ENCODE results near the gene GALNT11.
"Not testable (repeated sequence)": the region's sequence is repeated elsewhere in the genome, so short reads cannot be mapped to it uniquely, and the experiment has no call there.

GALNT11 gene

DNA sequence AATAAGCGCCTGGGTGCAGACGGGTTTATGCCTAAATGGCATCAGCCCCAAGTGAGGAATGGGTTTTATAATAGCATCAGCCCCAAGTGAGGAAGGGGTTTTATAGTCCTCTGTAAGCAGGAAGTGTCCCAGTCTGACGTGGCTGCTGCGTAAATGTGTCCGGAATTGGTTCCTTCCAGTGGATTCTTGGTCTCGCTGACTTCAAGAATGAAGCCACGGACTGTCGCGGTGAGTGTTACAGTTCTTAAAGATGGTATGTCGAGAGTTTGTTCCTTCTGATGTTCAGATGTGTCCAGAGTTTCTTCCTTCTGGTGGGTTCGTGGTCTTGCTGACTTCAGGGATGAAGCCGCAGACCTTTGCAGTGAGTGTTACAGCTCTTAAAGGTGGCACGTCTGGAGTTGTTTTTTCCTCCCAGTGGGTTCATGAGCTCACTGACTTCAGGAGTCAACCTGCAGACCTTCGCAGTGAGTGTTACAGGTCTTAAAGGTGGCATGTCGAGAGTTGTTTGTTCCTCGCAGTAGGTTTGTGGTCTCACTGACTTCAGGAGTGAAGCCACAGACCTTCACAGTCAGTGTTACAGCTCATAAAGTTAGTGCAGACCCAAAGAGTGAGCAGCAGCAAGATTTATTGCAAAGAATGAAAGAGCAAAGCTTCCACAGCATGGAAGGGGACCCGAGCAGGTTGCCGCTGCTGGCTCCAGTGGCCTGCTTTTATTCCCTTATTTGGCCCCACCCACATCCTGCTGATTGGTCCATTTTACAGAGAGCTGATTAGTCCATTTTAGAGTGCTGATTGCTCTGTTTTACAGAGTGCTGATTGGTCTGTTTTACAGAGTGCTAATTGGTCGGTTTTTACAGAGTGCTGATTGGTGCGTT, 2.3 kb downstream of the GALNT11 start:
- not testable (repeated sequence) for DNase-seq

DNA sequence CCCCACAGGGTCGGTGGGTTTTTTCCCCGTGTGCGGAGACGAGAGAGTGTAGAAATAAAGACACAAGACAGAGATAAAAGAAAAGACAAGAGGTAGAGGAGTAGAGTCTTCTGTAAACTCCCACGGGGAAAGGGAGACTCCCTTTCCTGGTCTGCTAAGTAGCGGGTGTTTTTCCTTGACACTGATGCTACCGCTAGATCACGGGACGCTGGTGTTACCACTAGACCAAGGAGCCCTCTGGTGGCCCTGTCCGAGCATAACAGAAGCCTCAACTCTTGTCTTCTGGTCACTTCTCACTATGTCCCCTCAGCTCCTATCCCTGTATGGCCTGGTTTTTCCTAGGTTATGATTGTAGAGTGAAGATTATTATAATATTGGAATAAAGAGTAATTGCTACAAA, 4.6 kb downstream of the GALNT11 start:
- DNase-seq, result not testable (repeated sequence)

DNA sequence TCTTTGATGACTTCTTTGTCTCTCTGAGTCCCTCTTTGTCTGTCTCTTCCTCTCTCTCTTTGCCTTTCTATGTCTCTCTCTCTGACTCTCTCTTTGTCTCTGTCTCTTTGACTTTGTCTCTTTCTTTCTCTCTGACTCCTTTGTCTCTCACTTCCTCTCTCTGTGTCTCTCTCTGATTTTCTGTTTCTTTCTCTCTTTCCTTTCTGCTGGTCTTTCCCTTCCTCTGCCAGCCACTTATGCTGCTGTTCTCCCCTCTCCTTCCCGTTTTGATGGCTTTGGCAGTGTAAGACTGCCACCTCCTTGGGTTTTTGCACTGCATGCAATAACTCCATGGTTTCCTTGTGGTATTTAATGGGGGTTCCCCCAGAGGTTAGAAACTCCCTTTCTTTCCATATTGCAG, 5.2 kb downstream of the GALNT11 start:
- DNase-seq, result not testable (repeated sequence)

DNA sequence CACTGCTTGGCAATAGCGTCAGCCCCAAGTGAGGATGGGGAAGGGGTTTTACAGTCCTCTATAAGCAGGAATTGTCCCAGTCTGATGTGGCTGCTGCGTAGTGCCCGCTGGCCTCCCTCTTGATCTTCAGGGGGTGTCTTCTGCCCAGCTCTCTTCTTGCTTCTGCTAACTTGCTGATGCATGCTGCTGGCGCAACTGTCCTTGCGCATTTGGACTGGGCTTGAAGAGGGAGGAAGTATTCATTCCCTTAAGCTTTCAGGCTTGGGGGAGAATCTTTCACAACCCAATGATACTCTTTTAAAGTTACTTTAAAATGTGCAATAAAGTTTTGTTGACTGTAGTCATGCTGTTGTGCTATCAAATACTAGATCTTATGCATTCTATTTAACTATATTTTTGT, 10.3 kb downstream of the GALNT11 start:
- DNase-seq, result no peak

DNA sequence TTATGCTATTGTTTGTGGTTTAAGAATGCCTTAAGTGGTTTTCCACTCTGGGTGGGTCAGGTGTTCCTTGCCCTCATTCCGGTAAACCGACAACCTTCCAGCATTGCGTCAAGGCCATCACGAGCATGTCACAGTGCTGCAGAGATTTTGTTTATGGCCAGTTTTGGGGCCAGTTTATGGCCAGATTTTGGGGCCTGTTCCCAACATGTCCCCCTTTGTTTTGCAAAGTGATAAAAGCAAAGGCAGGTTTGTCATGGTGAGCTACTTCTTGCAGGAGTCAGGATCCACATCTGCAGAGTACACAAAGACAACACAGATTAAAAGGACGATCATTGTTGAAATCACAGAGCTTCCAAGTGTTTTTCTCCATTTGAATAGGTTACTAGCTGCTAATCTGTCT, 12.9 kb downstream of the GALNT11 start:
- not testable (repeated sequence) for DNase-seq

DNA sequence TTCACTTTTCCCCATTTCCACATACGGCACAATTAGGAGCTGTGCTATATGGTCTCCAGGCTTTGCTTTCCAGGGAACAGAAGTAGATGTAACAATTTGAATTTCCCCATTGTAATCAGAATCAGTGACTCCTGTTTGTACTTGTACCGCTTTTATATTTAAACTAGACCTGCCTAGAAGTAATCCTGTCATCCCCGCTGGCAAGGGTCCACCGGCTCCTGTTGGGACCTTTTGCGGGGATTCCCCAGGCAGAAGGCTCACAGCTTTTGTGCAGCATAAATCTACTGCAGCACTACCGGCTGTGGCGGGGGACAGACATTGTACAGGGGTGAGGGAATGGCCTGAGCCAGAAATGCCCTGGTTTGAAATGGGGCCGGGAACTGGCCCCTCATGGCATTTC, 17.6 kb downstream of the GALNT11 start:
- DNase-seq, result not testable (repeated sequence)

DNA sequence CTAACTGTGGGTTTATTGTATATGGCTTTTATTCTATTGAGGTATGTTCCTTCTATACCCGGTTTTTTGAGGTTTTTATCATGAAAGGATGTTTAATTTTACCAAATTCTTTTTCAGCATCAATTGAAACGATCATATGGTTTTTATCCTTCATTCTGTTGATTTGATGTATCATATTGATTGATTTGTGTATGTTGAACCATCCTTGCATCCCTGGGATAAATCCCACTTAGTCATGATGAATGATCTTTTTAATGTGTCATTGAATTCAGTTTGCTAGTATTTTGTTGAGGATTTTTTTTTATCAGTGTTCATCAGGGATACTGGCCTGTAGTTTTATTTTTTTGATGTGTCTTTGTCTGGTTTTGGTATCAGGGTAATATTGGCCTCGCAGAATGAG, 19.4 kb downstream of the GALNT11 start:
- DNase-seq, result not testable (repeated sequence)

DNA sequence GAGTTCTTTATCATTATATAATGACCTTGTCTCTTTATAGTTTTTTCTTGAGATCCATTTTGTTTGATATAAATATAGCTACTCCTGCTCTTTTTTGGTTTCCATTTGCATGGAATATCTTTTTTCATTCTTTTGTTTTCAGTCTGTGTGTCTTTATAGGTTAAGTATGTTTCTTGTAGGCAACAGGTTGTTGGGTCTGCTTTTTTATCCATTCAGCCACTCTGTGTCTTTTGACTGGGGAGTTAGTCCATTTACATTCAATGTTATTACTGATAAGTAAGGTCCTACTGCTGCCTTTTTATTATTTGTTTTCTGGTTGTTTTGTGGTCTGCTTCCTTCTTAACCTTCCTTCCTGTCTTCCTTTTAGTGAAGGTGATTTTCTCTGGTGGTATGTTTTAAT, 21.1 kb downstream of the GALNT11 start:
- no peak for DNase-seq

DNA sequence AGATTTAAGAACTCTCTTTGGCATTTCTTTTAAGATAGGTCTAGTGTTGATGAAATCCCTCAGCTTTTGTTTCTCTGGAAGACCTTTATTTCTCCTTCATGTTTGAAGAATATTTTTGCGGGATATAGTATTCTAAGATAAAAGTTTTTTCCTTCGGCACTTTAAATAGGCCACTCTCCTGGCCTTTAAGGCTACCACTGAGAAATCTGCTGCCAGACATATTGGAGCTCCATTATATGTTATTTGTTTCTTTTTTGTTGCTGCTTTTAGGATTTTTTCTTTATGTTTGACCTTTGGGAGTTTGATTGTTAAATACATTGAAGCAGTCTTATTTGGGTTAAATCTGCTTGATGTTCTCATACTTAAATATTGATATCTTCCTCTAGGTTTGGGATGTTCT, 22.6 kb downstream of the GALNT11 start:
- no peak for DNase-seq

DNA sequence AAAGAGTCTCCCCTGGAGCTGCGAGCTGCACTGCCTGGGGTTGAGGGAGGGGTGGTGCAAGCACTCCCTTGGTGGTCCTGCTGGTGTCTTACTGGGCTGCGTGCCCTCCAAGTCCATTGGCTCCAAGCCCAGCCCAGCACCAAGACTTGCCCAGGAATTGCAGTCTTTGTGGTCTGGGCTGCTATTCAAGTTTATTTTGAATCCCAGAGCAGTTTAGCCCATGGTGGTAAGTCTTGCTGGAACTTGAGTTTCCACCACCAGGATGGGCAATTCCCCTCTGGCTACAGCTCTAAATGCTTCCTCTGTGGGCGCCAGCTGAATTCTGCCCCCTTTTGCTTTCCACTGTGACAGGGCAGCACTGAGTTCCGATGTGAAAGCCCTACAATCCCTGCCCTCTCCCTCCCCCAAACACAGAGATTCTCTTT, 25.1 kb downstream of the GALNT11 start:
- no peak for DNase-seq

DNA sequence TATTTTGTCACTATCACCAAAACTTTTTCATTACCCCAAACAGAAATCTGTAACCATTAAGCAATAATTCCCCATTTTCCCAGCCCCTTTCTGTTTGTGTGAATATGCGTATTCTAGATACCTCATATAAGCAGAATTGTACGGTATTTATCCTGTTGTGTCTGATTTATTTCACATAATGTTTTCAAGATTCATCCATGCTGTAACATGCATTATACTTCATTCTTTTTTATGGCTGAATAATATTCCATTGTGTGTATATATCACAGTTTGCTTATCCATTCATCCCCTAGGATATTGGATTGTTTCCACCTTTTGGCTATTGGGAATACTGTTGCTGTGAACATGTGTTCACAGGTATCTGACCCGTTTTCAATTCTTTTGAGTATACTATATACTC, 26.5 kb downstream of the GALNT11 start:
- DNase-seq, result no peak

DNA sequence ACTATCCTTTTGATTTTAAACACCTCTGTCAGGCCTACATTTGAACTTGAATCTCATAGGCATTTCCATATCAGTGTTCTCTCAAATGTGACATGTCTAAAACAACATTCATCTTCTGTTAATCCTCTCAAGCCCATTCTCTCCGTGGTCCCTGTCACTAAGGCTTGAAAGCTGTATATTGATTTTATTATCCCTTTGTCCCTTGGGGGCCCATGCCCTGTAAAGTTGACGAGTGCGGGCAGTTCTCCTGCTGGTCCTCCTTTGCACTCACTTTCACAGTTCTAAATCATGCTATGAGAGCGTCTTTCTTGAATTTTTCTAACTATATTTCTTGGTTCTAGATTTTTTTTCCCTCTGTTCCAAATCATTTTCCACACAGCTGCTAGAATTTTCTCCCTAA, 27.3 kb downstream of the GALNT11 start:
- DNase-seq, result no peak

DNA sequence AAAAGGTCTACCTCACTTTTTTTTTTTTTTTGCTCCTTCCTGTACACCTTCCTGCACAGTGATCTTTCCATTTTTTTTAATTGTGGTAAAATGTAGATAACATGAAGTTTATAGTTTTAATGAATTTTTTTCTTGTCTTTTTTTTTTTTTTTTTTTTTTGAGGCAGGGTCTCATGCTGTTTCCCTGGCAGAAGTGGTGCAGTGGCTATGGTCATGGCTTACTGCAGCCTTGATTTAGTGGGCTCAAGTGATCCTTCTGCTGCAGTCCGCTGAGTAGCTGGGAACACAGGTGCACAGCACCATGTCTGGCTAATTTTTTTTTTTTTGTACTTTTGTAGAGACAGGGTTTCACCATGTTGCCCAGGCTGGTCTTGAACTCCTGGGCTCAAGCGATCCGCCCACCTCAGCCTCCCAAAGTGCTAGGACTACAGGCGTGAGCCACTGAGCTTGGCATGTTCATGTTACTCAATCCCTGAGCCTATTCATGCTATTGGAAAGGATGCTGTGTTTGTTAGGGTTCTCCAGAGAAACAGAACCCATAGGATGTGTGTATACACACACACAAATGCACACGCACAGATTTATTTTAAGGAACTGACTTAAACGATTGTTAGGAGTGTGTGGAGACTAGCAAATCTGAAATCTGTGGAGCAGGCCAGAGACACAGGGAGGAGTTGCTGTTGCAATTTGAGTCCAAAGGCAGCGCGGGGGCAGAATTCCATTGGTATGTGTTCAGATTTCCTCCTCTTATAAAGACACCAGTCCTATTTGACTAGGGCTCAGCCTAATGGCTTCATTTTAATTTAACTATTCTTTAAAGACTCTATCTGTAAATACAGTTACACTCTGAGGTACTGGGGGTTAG, 29.1 kb downstream of the GALNT11 start:
- no peak for DNase-seq

DNA sequence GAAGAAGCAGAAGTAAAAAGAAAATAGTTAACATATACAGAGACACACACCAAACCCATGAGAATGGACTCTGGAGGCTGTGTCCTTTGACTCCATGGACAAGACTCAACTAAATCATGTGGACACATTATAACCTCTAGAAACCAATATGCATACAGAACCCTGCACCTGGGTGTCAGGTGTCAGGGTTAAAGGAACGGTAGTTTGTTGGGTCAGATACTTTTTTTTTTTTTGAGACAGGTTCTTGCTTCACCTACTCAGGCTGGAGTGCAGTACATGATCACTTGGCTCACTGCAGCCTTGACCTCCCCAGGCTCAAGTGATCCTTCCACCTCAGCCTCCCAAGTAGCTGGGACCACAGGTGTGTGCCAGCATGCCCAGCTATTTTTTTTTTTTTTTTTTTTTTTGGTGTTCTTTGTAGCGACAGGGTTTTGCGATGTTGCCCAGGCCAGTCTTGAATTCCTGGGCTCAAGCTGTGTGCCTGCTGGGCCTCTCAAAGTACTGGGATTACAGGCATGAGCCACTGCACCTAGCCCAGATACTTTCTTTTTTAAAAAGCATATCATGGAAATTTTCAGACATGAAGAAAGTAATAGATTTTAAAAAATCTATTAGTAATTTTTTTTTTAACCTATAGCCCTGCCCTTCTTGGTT, 31.3 kb downstream of the GALNT11 start:
- no peak for DNase-seq

DNA sequence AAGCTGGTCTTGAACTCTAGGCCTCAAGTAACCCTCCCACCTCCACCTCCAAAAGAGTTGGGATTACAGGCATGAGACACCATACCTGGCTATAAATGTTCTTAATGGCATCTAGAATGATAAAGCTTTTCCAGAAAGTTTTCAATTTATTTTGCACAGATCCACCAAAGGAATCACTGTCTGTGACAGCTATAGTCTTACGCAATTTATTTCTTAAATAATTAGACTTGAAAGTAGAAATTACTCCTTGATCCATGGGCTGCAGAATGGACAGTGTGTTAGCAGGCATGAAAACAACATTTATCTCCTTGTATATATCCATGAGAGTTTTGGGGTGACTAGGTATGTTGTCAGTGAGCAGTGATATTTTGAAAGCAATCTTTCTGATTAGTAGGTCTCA, 33.8 kb downstream of the GALNT11 start:
- no peak for DNase-seq

DNA sequence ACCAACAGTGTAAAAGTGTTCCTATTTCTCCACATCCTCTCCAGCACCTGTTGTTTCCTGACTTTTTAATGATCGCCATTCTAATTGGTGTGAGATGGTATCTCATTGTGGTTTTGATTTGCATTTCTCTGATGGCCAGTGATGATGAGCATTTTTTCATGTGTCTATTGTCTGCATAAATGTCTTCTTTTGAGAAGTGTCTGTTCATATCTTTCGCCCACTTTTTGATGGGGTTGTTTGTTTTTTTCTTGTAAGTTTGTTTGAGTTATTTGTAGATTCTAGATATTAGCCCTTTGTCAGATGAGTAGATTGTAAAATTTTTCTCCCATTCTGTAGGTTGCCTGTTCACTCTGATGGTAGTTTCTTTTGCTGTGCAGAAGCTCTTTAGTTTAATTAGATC, 35.6 kb downstream of the GALNT11 start:
- not testable (repeated sequence) for DNase-seq

DNA sequence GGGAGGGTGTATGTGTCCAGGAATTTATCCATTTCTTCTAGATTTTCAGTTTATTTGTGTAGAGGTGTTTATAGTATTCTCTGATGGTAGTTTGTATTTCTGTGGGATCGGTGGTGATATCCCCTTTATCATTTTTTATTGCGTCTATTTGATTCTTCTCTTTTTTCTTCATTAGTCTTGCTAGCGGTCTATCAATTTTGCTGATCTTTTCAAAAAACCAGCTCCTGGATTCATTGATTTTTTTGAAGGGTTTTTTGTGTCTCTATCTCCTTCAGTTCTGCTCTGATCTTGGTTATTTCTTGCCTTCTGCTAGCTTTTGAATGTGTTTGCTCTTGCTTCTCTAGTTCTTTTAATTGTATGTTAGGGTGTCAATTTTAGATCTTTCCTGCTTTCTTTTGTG, 37.7 kb downstream of the GALNT11 start:
- DNase-seq, result not testable (repeated sequence)

DNA sequence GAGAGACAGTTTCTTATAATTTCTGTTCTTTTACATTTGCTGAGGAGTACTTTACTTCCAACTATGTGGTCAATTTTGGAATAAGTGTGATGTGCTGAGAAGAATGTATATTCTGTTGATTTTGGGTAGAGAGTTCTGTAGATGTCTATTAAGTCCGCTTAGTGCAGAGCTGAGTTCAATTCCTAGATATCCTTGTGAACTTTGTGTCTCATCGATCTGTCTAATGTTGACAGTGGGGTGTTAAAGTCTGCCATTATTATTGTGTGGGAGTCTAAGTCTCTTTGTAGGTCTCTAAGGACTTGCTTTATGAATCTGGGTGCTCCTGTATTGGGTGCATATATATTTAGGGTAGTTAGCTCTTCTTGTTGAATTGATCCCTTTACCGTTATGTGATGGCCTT, 38.3 kb downstream of the GALNT11 start:
- DNase-seq, result not testable (repeated sequence)

DNA sequence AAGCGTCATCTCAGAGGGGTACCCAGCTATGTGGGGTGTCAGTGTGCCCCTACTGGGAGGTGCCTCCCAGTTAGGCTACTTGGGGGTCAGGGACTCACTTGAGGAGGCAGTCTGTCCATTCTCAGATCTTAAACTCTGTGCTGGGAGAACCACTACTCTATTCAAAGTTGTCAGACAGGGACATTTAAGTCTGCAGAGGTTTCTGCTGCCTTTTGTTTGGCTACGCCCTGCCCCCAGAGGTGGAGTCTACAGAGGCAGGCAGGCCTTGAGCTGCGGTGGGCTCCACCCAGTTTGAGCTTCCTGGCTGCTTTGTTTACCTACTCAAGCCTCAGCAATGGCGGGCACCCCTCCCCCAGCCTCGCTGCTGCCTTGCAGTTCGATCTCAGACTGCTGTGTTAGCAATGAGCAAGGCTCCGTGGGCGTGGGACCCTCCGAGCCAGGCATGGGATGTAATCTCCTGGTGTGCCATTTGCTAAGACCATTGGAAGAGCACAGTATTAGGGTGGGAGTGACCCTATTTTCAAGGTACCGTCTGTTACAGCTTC, 40.4 kb downstream of the GALNT11 start:
- DNase-seq, result not testable (repeated sequence)

DNA sequence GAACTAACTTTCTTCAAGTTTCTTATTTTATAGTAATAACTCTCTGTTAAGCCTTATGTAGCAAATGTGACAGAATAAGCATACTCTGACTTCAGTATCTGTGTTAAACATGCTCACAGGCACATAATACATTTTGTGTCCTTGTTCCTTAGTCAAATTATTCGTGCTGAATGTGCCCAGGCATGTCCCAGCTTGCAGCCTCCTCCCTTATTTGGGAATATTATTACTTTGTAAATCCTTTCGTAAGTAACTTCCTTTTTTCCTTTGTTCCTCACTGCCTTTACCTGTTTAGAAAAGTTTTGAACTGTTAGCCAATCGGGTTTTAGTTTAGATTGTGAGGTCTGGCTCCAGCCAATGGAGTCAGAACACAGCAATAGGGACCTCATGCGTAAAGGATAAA, 46.9 kb downstream of the GALNT11 start:
- DNase-seq, result no peak

DNA sequence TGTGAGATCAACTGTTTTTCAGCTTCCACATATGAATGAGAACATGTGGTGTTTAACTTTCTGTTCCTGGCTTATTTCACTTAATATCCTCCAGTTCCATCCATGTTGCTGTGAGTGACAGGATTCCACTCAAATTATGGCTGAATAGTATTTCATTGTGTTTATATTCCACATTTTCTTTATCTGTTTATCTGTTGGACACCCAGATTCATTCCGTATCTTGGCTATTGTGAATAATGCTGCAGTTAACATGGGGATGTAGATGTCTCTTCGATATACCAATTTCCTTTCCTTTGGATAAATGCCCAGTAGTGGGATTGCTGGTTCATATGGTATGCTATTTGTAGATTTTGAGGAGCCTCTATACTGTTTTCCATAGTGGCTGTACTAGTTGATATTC, 47.9 kb downstream of the GALNT11 start:
- DNase-seq, result no peak

DNA sequence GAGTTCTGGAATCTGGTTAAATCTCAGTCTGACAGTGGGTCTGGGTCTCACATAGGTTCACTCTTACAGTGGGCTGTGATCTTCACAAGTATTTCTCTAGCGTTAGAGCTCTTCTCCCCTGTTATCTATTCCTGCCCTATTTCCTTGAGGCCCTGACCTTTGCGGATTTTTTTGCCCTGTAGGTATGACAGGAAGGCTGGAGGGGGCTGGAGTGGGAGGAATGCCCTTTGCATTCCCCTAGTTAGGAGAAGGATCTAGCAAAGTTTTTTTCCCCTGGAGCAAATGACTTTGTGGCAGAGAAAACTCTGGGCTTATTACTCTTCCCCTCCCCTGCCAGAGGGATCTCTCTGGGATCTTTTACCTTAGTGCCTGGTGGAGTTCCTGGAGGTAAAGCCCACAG, 49.2 kb downstream of the GALNT11 start:
- DNase-seq, result no peak

DNA sequence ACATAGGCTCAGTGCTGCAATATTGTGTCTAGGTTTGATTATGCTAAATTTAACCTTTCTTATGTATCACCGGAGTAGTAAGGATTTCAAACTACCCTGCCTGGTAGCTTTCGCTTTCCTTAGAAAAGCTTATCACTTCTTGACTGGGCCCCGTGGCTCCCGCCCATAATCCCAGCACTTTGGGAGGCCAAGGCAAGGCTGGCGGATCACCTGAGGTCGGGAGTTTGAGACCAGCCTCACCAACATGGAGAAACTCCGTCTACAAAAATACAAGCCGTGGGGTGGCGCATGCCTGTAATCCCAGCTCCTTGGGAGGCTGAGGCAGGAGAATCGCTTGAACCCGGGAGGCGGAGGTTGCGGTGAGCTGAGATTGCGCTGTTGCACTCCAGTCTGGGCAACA, 49.9 kb downstream of the GALNT11 start:
- not testable (repeated sequence) for DNase-seq
